Panc1 (cell line): ENCODE data around the gene ZCCHC7.

Experiments
- CTCF ChIP-seq: fragments of 450-650 bp; IDR thresholded peaks from 2 replicates; pipeline ENCODE4 v1.5.1; 2017; ENCODE audit warnings: mild to moderate bottlenecking
- TCF7L2 ChIP-seq: IDR thresholded peaks from 2 replicates; pipeline ENCODE4 v1.6.1; 2011; ENCODE audit warnings: mild to moderate bottlenecking, low read depth, low read length, inconsistent platforms

- TF ChIP-seq CTCF (no peak), TCF7L2 (no peak)
These were observed 254.5 kb downstream of the ZCCHC7 start for GRCh38 chr9:37374892-37375291.
